ENCODE results near the gene EIF3I.
A peak's percentile ranks its signal among the peaks of the same experiment; 100 is the strongest.

Gene EIF3I

DNA sequence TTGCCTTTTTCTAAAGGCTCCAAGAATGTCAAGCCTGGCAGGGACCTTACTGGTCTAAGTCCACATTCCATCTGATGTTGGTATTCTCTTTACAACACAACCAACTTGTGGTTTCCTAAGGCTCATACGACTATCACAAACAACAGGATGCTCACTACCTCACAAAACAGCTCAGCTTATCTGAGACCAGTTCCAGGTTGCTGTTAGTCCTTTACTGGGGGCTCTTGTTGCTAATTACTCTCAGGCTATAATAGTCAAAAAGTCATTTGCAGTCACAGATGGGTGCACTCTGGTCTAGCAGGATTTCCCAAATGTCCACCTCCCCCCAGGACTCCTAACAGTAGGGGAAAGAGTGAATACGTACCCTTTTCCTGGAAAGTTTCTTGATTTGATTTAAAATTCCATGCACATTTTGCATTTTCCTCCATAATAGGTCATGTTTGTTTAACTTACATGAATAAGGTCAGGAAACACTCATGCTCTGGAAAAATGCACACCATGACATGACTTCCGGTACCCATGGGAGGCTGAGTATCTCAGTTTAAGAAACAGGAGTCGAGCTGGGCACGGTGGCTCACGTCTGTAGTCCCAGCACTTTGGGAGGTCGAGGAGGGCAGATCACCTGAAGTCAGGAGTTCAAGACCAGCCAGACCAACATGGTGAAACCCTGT, 44.8 kb downstream of the EIF3I start:
- DNase-seq = no peak

DNA sequence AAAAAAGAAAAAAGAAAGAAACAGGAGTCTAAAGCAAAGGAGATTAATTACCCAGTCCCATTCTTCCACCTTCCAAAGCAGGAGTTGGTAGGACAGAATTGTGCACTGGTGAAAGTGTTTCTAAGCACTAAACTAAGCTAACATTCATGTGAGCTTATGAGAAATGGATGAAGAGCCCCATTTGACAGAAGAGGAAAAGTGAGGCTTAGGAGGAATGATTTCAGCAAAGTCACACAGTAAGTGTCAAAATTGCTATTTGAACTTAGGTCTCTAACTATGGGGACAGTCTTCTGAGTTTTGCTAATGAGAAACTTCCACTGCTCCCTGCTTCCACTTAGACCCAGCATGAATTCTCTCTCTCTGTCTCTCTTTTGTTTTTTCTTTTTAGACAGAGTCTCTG, 47.5 kb downstream of the EIF3I start:
- no peak for DNase-seq

DNA sequence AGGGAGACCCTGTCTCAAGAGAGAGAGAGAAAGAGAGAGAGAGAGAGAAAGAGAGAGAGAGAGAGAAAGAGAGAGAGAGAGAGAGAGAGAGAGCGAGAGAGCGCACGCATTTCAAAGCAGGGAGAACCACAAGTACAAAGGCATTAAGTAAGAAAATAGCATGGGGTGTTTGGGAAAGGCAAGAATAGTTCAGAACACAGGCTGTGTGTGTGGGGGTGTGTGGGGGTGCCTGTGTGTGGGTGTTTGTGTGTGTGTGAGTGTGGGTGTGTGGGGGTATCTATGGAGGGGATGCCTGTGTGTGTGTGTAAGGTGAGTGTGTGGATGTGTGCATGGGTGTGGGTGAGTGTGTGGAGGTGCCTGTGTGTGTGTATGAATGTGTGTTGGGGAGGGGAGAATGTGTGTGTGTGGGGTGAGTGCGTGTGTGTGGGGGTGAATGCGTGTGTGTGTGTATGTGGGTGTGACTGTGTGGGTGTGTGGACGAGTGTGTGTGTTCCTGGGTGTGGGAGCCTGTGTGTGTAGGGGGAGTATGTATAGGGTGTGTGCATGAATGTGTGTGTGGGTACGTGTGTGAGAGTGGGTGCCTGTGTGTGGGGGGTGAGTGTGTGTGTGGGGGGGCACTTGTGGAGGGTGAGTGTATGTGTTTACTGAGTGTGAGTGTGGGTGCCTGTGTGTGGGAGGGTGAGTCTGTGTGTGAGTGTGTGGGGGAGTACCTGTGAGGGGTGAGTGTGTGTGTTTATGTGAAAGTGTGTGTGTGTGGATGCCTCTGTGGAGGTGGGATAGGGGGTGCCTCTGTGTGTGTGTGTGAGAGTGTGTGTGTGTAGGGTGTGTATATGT, 50.6 kb downstream of the EIF3I start:
- no peak for DNase-seq

DNA sequence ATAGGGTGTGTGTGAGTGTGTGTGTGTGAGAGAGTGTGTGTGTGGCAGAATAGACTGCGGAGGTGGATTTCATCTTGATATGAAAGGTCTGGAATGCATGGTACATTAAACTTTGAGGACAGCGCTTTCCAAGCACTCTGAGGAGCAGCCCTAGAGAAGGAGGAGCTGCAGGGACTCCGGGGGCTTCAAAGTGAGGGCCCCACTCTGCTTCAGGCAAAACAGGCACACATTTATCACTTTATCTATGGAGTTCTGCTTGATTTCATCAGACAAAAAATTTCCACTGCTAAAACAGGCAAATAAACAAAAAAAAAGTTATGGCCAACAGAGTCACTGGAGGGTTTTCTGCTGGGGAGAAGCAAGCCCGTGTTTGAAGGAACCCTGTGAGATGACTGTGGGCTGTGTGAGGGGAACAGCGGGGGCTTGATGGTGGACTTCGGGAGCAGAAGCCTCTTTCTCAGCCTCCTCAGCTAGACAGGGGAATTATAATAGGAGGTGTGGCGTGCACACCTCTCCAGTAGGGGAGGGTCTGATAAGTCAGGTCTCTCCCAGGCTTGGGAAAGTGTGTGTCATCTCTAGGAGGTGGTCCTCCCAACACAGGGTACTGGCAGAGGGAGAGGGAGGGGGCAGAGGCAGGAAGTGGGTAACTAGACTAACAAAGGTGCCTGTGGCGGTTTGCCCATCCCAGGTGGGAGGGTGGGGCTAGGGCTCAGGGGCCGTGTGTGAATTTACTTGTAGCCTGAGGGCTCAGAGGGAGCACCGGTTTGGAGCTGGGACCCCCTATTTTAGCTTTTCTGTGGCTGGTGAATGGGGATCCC, 51.4 kb downstream of the EIF3I start:
- DNase-seq = no peak

DNA sequence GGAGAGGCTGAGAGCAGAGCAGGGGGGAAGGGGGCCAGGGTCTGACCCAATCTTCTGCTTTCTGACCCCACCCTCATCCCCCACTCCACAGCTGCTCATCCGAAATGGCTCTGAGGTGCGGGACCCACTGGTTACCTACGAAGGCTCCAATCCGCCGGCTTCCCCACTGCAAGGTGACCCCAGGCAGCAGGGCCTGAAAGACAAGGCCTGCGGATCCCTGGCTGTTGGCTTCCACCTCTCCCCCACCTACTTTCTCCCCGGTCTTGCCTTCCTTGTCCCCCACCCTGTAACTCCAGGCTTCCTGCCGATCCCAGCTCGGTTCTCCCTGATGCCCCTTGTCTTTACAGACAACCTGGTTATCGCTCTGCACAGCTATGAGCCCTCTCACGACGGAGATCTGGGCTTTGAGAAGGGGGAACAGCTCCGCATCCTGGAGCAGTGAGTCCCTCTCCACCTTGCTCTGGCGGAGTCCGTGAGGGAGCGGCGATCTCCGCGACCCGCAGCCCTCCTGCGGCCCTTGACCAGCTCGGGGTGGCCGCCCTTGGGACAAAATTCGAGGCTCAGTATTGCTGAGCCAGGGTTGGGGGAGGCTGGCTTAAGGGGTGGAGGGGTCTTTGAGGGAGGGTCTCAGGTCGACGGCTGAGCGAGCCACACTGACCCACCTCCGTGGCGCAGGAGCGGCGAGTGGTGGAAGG, 52.6 kb downstream of the EIF3I start:
- no peak for DNase-seq

DNA sequence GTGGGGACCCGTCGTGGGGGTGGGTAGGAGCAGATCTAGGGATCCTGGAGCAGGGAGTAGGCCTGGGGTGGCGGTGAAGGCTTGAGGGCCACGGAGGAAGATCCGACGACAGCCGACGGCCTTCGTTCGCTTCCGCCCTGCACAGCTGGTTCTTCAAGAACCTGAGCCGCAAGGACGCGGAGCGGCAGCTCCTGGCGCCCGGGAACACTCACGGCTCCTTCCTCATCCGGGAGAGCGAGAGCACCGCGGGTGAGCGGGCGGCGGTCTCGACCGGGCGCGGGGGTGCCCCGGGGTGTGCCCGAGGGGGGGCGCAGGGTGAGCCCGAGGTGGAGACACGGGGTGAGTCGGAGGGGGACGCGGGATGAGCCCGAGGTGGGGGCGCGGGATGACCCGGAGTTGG, 53.2 kb downstream of the EIF3I start:
- peak; percentile 42 for DNase-seq

DNA sequence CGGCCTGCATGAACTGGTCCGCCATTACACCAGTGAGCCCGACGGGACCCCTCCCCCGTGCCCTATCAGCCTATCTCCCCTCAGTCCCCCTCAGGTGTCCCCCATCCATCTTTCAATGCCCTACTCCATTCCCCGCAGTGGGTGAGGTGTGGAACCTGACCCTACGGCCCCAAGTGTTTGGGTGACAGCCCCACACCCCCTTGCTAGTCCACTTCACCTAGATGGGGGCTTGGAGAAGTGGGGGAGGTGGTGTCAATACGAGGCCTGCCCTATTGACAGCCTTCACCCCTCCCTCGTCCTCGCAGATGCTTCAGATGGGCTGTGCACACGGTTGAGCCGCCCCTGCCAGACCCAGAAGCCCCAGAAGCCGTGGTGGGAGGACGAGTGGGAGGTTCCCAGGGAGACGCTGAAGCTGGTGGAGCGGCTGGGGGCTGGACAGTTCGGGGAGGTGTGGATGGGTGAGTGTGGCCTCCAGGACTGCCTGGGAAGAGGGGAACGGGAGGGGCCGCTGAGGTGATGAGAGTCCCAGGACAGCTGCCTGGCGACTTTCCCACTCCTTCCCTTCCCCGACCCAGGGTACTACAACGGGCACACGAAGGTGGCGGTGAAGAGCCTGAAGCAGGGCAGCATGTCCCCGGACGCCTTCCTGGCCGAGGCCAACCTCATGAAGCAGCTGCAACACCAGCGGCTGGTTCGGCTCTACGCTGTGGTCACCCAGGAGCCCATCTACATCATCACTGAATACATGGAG, 54.0 kb downstream of the EIF3I start:
- no peak for DNase-seq
